HepG2 (cell line): ENCODE measurements around the gene TTC1. TPM values are rescaled to one million over a fixed set of nuclear protein-coding genes. Genes with fewer than 3 reads are reported as not detected.

Source experiments
- AGO1 ChIP-seq: fragments of 200-400 bp; formaldehyde crosslinking; IDR thresholded peaks from 2 replicates; pipeline ENCODE4 v1.6.1; 2017; ENCODE audit warnings: mild to moderate bottlenecking, low read depth, low read length, moderate library complexity; ENCODE audit not compliant: poor library complexity, severe bottlenecking
- ARNT2 ChIP-seq: sonication (generic); formaldehyde crosslinking; IDR thresholded peaks from 2 replicates; pipeline ENCODE4 v1.8.0; 2022; ENCODE audit warnings: mild to moderate bottlenecking, low read depth, missing genetic modification reagents, moderate library complexity
- ELF3 ChIP-seq: IDR thresholded peaks from 2 replicates; pipeline ENCODE4 v1.6.1; 2016; ENCODE audit warnings: missing genetic modification reagents, missing compliant biosample characterization
- GABPA ChIP-seq, 2 experiments: IDR thresholded peaks; 2 replicates each; pipeline ENCODE4 v1.6.1; 2011 to 2016; ENCODE audit warnings: low read depth in 2 of 2, low read length in 1 of 2, missing biosample characterization in 1 of 2, missing genetic modification characterization in 1 of 2
- HCFC1 ChIP-seq: fragments of 150-350 bp; IDR thresholded peaks from 2 replicates; pipeline ENCODE4 v1.6.1; 2014; ENCODE audit warnings: low read depth, low read length
- HIC2 ChIP-seq: sonication (generic); formaldehyde crosslinking; IDR thresholded peaks from 2 replicates; pipeline ENCODE4 v1.9.0; 2022; ENCODE audit warnings: low read depth, missing genetic modification reagents
- ISX ChIP-seq: sonication (generic); formaldehyde crosslinking; conservative IDR thresholded peaks from 2 replicates; pipeline ENCODE4 v1.5.0; 2020; ENCODE audit warnings: missing genetic modification reagents
- JUNB ChIP-seq: sonication (generic); formaldehyde crosslinking; IDR thresholded peaks from 2 replicates; pipeline ENCODE4 v1.8.0; 2022; ENCODE audit warnings: missing genetic modification reagents, mild to moderate bottlenecking, borderline replicate concordance
- KLF15 ChIP-seq: sonication (generic); formaldehyde crosslinking; IDR thresholded peaks from 2 replicates; pipeline ENCODE4 v1.8.1; 2023; ENCODE audit warnings: borderline replicate concordance, mild to moderate bottlenecking, inconsistent platforms, missing genetic modification reagents, mixed read lengths
- MXD4 ChIP-seq: IDR thresholded peaks from 2 replicates; pipeline ENCODE4 v1.6.1; 2016; ENCODE audit warnings: mild to moderate bottlenecking, missing biosample characterization, missing genetic modification reagents
- PAWR ChIP-seq: sonication (generic); formaldehyde crosslinking; IDR thresholded peaks from 2 replicates; pipeline ENCODE4 v1.4.0; 2020; ENCODE audit warnings: missing genetic modification reagents, mild to moderate bottlenecking, borderline replicate concordance
- PBX2 ChIP-seq: IDR thresholded peaks from 2 replicates; pipeline ENCODE4 v1.6.1; 2016; ENCODE audit warnings: control low read depth
- PHF8 ChIP-seq: sonication (generic); formaldehyde crosslinking; IDR thresholded peaks from 2 replicates; pipeline ENCODE4 v1.5.0; 2020; ENCODE audit warnings: missing genetic modification reagents
- RBM39 ChIP-seq: fragments of 200-400 bp; formaldehyde crosslinking; IDR thresholded peaks from one replicate; pipeline ENCODE4 v1.6.1; 2018; ENCODE audit warnings: antibody characterized with exemption, mild to moderate bottlenecking, low read depth, low read length; ENCODE audit not compliant: poor library complexity, severe bottlenecking
- SP5 ChIP-seq: IDR thresholded peaks from 2 replicates; pipeline ENCODE4 v1.6.1; 2016; ENCODE audit warnings: low read depth, borderline replicate concordance
- STAG1 ChIP-seq: sonication (generic); formaldehyde crosslinking; IDR thresholded peaks from 2 replicates; pipeline ENCODE4 v1.4.0; 2020; ENCODE audit warnings: missing genetic modification reagents
- ZFYVE20 ChIP-seq: sonication (generic); formaldehyde crosslinking; IDR thresholded peaks from 2 replicates; pipeline ENCODE4 v1.8.0; 2023; ENCODE audit warnings: low read depth, mild to moderate bottlenecking, moderate library complexity, missing genetic modification reagents, borderline replicate concordance
- ZMYM2 ChIP-seq: sonication (generic); formaldehyde crosslinking; IDR thresholded peaks from 2 replicates; pipeline ENCODE4 v1.8.0; 2022; ENCODE audit warnings: mild to moderate bottlenecking, missing genetic modification reagents
- ZNF136 ChIP-seq: sonication (generic); formaldehyde crosslinking; IDR thresholded peaks from 2 replicates; pipeline ENCODE4 v1.8.1; 2022; ENCODE audit warnings: low read depth, mild to moderate bottlenecking, moderate library complexity, missing genetic modification reagents
- ZNF234 ChIP-seq: sonication (generic); formaldehyde crosslinking; conservative IDR thresholded peaks from 2 replicates; pipeline ENCODE4 v1.5.1; 2020; ENCODE audit warnings: mild to moderate bottlenecking, missing genetic modification reagents
- ZNF335 ChIP-seq: sonication (generic); formaldehyde crosslinking; IDR thresholded peaks from 2 replicates; pipeline ENCODE4 v1.4.0; 2020; ENCODE audit warnings: missing genetic modification reagents
- ZNF362 ChIP-seq: sonication (generic); formaldehyde crosslinking; IDR thresholded peaks from 2 replicates; pipeline ENCODE4 v1.4.0; 2020; ENCODE audit warnings: missing genetic modification reagents, mild to moderate bottlenecking, borderline replicate concordance
- ZNF546 ChIP-seq: sonication (generic); formaldehyde crosslinking; conservative IDR thresholded peaks from 2 replicates; pipeline ENCODE4 v1.8.1; 2023; ENCODE audit warnings: mild to moderate bottlenecking, missing genetic modification reagents
- ZNF569 ChIP-seq: sonication (generic); formaldehyde crosslinking; IDR thresholded peaks from 2 replicates; pipeline ENCODE4 v1.5.0; 2020; ENCODE audit warnings: mild to moderate bottlenecking, missing genetic modification reagents, moderate library complexity, borderline replicate concordance
- ZNF605 ChIP-seq: sonication (generic); formaldehyde crosslinking; IDR thresholded peaks from 2 replicates; pipeline ENCODE4 v1.8.0; 2022; ENCODE audit warnings: mild to moderate bottlenecking, missing genetic modification reagents
- ZNF782 ChIP-seq: sonication (generic); formaldehyde crosslinking; IDR thresholded peaks from 2 replicates; pipeline ENCODE4 v1.4.0; 2020; ENCODE audit warnings: missing genetic modification reagents, mild to moderate bottlenecking, borderline replicate concordance
- ZSCAN31 ChIP-seq: sonication (generic); formaldehyde crosslinking; IDR thresholded peaks from 2 replicates; pipeline ENCODE4 v1.5.0; 2020; ENCODE audit warnings: low read depth, mild to moderate bottlenecking, missing genetic modification reagents
- polyA plus RNA-seq, 8 experiments: library from polyadenylated mRNA; depleted of rRNA in 3 of 8; stranded (reverse) in 7 of 8; unstranded in 1 of 8; fragments of >200 nt; fragmentation: Illumina TruSeq in 4 of 8; extraction: Trizol in 4 of 8; gene quantifications; 2 replicates each; pipeline versions ENCODE4 v1.2.1 to v1.2.3, GENCODE V29; 2011 to 2016; ENCODE audit warnings: low read depth in 4 of 8, missing spikeins in 1 of 8, mixed read lengths in 1 of 8; ENCODE audit not compliant: insufficient read depth in 1 of 8
- total RNA-seq, 5 experiments: library from RNA; depleted of rRNA; stranded (reverse); fragments of >200 nt; fragmentation: Illumina TruSeq; extraction: Trizol; gene quantifications; 2 replicates each; pipeline ENCODE4 v1.2.3, GENCODE V29; 2016; ENCODE audit warnings: low read depth in 1 of 5

Gene TTC1
- total and polyA plus RNA-seq, 2 of the 13 experiments (the other 11 are each of a cell fraction or from before 2014, with no cell fraction given), result 16.1 to 72.1 TPM

GRCh38 chr5:159987031-159987674 is 21.8 kb upstream of the TTC1 start (continued):
- TF ChIP-seq SP5 (CRISPR knock-in tag) (no peak), ZNF234 (CRISPR knock-in tag) (no peak), ZNF605 (CRISPR knock-in tag) (0 out of 2 replicates have a peak, but pooled peaks have one; percentile 38), RBM39 (no peak), ZNF362 (CRISPR knock-in tag) (no peak), ZNF136 (CRISPR knock-in tag) (no peak), ZMYM2 (CRISPR knock-in tag) (no peak), PHF8 (CRISPR knock-in tag) (peak; percentile 38; the same call in 1 of the 2 replicates), STAG1 (CRISPR knock-in tag) (peak; percentile 91), HIC2 (CRISPR knock-in tag) (no peak), ARNT2 (no peak), ELF3 (CRISPR knock-in tag) (0 out of 2 replicates have a peak, but pooled peaks have one; percentile 26), HCFC1 (no peak), ZNF569 (CRISPR knock-in tag) (no peak), ISX (CRISPR knock-in tag) (no peak), KLF15 (CRISPR knock-in tag) (no peak), ZNF335 (CRISPR knock-in tag) (0 out of 2 replicates have a peak, but pooled peaks have one; percentile 22), GABPA (IDR thresholded peaks at IDR 0.05; ENCODE audit: low read depth, low read length) (no peak), GABPA (CRISPR knock-in tag; IDR thresholded peaks at IDR 0.05; ENCODE audit: low read depth) (no peak), ZNF782 (CRISPR knock-in tag) (no peak), PAWR (CRISPR knock-in tag) (no peak), ZNF546 (0 out of 2 replicates have a peak, but pooled peaks have one; percentile 38), AGO1 (no peak), PBX2 (CRISPR knock-in tag) (no peak), ZFYVE20 (CRISPR knock-in tag) (no peak), JUNB (CRISPR knock-in tag) (no peak), ZSCAN31 (0 out of 2 replicates have a peak, but pooled peaks have one; percentile 30), MXD4 (CRISPR knock-in tag) (0 out of 2 replicates have a peak, but pooled peaks have one; percentile 39)
